Tibial nerve (tissue), 3 donors: ENCODE measurements around the gene MDP1.

Experiments
- POLR2A ChIP-seq, 2 donors: fragments of 450-650 bp; IDR thresholded peaks; one replicate each; pipeline ENCODE4 v1.6.1; 2017; ENCODE audit warnings: antibody characterized with exemption in 2 of 2, mild to moderate bottlenecking in 2 of 2, moderate library complexity in 2 of 2
- TF ChIP-seq, protein P1 (sequence below), 5 experiments: fragments of 200-600 bp in 3 of 5; fragments of 450-650 bp in 2 of 5; sonication (generic) in 3 of 5; IDR thresholded peaks; one replicate each; pipeline ENCODE4 v1.5.1; 2016 to 2019; ENCODE audit warnings: antibody characterized with exemption in 5 of 5, mild to moderate bottlenecking in 3 of 5, moderate library complexity in 2 of 5

DNA sequence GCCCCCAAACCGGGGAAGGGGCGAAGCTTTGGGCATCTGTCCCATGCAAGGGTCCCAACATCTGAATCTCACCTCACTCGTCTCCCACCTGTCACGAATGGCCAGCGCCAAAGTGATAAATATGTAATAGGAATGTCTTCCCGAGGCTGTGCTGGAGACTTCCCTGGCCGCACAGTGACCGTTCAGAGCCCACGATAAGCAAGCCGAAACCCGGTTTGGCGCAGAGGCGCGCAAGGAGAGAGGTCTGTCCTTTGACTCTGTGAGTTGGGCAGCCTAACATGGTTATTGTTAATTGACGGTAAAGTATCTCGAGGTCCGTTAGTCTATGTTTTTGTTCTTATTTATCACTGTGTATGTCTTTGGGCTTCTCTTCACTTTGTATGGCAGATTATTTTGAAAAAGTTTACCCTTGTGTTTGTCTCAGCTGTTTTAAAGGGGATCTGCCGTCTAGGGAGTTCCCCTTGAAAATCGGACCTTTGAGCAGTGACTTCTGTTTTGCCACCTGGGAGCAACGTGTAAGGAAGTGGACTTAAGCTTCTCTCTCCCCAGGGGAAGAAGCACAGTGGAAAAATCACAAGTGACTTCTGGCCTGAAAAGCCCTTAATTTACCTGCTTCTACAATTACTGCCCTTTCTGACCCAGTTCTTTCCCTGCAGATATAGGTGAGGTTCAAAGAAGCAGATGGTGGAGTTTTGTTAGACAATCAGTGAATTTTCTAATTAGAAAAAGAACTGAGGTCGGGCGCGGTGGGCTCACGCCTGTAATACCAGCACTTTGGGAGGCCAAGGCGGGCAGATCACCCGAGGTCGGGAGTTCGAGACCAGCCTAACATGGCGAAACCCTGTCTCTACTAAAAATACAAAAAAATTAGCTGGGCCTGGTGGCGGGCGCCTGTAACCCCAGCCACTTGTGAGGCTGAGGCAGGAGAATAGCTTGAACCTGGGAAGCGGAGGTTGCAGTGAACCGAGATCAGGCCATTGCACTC lies 19.5 kb downstream of the MDP1 start:
- TF ChIP-seq, protein P1, sequence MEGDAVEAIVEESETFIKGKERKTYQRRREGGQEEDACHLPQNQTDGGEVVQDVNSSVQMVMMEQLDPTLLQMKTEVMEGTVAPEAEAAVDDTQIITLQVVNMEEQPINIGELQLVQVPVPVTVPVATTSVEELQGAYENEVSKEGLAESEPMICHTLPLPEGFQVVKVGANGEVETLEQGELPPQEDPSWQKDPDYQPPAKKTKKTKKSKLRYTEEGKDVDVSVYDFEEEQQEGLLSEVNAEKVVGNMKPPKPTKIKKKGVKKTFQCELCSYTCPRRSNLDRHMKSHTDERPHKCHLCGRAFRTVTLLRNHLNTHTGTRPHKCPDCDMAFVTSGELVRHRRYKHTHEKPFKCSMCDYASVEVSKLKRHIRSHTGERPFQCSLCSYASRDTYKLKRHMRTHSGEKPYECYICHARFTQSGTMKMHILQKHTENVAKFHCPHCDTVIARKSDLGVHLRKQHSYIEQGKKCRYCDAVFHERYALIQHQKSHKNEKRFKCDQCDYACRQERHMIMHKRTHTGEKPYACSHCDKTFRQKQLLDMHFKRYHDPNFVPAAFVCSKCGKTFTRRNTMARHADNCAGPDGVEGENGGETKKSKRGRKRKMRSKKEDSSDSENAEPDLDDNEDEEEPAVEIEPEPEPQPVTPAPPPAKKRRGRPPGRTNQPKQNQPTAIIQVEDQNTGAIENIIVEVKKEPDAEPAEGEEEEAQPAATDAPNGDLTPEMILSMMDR (IDR thresholded peaks at IDR 0.05), result no peak
- no peak for TF ChIP-seq POLR2A (IDR thresholded peaks at IDR 0.05)
